Nephron (organoid): ENCODE results near the gene NEURL1.
A peak's percentile ranks its signal among the peaks of the same experiment; 100 is the strongest.

ENCODE experiments used
- H3K27ac Mint-ChIP-seq, 3 experiments: 2 replicates each; pipeline ENCODE4 v1.8.0; 2020; ENCODE audit warnings: mixed read lengths in 3 of 3, mild to moderate bottlenecking in 2 of 3, moderate library complexity in 1 of 3
- H3K27me3 Mint-ChIP-seq: 2 replicates; pipeline ENCODE4 v1.8.0; 2021; ENCODE audit warnings: low read depth, mild to moderate bottlenecking, moderate library complexity, mixed read lengths
- H3K36me3 Mint-ChIP-seq: 2 replicates; pipeline ENCODE4 v1.8.0; 2020; ENCODE audit warnings: low read depth, mixed read lengths
- H3K4me1 Mint-ChIP-seq: 2 replicates; pipeline ENCODE4 v1.8.0; 2020; ENCODE audit warnings: mixed read lengths
- H3K4me3 Mint-ChIP-seq, 3 experiments: 2 replicates each; pipeline ENCODE4 v1.8.0; 2020; ENCODE audit warnings: mild to moderate bottlenecking in 3 of 3, mixed read lengths in 3 of 3, moderate library complexity in 2 of 3
- H3K9me3 Mint-ChIP-seq: 2 replicates; pipeline ENCODE4 v1.8.0; 2020; ENCODE audit warnings: mixed read lengths
- CTCF ChIP-seq, 3 experiments: fragments of 200-600 bp; sonication (generic); IDR thresholded peaks; one replicate each; pipeline ENCODE4 v1.5.0; 2021; ENCODE audit warnings: antibody characterized with exemption in 3 of 3; ENCODE audit not compliant: unreplicated experiment in 3 of 3

NEURL1 gene

GRCh38 chr10:103609231-103610082 lies 116.0 kb downstream of the NEURL1 start:
- Mint-ChIP-seq H3K4me3 (no peak overlapping the region), H3K27ac (peak overlapping the region in 1 of 3 experiments; percentile 63), H3K4me1 (peaks cover 24% of the 10 kb centered on the region), H3K27me3 (no peaks in the 10 kb centered on the region), H3K9me3 (peaks cover 2% of the 10 kb centered on the region), H3K36me3 (peaks cover 56% of the 10 kb centered on the region)
- no peak for TF ChIP-seq CTCF (IDR thresholded peaks at IDR 0.05; ENCODE audit: unreplicated experiment in 3 of 3)

GRCh38 chr10:103610083-103610472 lies 116.6 kb downstream of the NEURL1 start:
- Mint-ChIP-seq H3K27ac (no peak overlapping the region), H3K4me1 (peaks cover 30% of the 10 kb centered on the region), H3K27me3 (no peaks in the 10 kb centered on the region), H3K9me3 (peaks cover 2% of the 10 kb centered on the region), H3K4me3 (no peak overlapping the region), H3K36me3 (peaks cover 53% of the 10 kb centered on the region)
- TF ChIP-seq CTCF (IDR thresholded peaks at IDR 0.05; ENCODE audit: unreplicated experiment in 3 of 3): no peak

GRCh38 chr10:103610921-103611511 lies 117.5 kb downstream of the NEURL1 start:
- Mint-ChIP-seq H3K4me1 (peaks cover 36% of the 10 kb centered on the region), H3K4me3 (no peak overlapping the region), H3K36me3 (peaks cover 50% of the 10 kb centered on the region), H3K27me3 (no peaks in the 10 kb centered on the region), H3K27ac (no peak overlapping the region), H3K9me3 (peaks cover 2% of the 10 kb centered on the region)
- no peak for TF ChIP-seq CTCF (IDR thresholded peaks at IDR 0.05; ENCODE audit: unreplicated experiment in 3 of 3)

GRCh38 chr10:103612462-103613365 lies 119.2 kb downstream of the NEURL1 start:
- Mint-ChIP-seq H3K27ac (peak overlapping the region in 1 of 3 experiments; percentile 99), H3K4me1 (peaks cover 47% of the 10 kb centered on the region), H3K27me3 (no peaks in the 10 kb centered on the region), H3K36me3 (peaks cover 47% of the 10 kb centered on the region), H3K9me3 (peaks cover 2% of the 10 kb centered on the region), H3K4me3 (no peak overlapping the region)
- TF ChIP-seq CTCF (IDR thresholded peaks at IDR 0.05; ENCODE audit: unreplicated experiment in 3 of 3): no peak

GRCh38 chr10:103613616-103614015 lies 120.1 kb downstream of the NEURL1 start:
- peak overlapping the region; percentile 20 to 99 (median 81) for H3K27ac Mint-ChIP-seq
- H3K9me3 Mint-ChIP-seq: peaks cover 2% of the 10 kb centered on the region
- no peaks in the 10 kb centered on the region for H3K27me3 Mint-ChIP-seq
- no peak for TF ChIP-seq CTCF (IDR thresholded peaks at IDR 0.05; ENCODE audit: unreplicated experiment in 3 of 3)
- peaks cover 40% of the 10 kb centered on the region for H3K36me3 Mint-ChIP-seq
- peak overlapping the region in 1 of 3 experiments; percentile 12 for H3K4me3 Mint-ChIP-seq
- H3K4me1 Mint-ChIP-seq: peaks cover 50% of the 10 kb centered on the region
